ENCODE results near the gene TFAP2A.

- TF ChIP-seq EZH2 (IDR thresholded peaks at IDR 0.05; ENCODE audit: insufficient read depth, poor library complexity, severe bottlenecking) (no peak), EZH2phosphoT487 (IDR thresholded peaks at IDR 0.05; ENCODE audit: insufficient read depth, low read depth) (no peak)
Measured at GRCh38 chr6:10458287-10458686, 43.4 kb upstream of the TFAP2A start.

Measured in GM23248 (cell line).